AG10803 (cell line): ENCODE measurements around the gene HSD17B8.

Source experiments
- DNase-seq: peaks from one replicate; pipeline ENCODE4 v3.0.0; 2010; ENCODE audit warnings: low read depth
- H3K4me3 ChIP-seq: 2 replicates; pipeline ENCODE4 v1.5.1; 2011; ENCODE audit warnings: mild to moderate bottlenecking, low read length, control low read depth
- TF ChIP-seq, protein P1 (sequence below): conservative IDR thresholded peaks from 2 replicates; pipeline ENCODE4 v1.5.1; 2011; ENCODE audit warnings: mild to moderate bottlenecking, low read length, control low read depth, inconsistent platforms

HSD17B8 gene

DNA sequence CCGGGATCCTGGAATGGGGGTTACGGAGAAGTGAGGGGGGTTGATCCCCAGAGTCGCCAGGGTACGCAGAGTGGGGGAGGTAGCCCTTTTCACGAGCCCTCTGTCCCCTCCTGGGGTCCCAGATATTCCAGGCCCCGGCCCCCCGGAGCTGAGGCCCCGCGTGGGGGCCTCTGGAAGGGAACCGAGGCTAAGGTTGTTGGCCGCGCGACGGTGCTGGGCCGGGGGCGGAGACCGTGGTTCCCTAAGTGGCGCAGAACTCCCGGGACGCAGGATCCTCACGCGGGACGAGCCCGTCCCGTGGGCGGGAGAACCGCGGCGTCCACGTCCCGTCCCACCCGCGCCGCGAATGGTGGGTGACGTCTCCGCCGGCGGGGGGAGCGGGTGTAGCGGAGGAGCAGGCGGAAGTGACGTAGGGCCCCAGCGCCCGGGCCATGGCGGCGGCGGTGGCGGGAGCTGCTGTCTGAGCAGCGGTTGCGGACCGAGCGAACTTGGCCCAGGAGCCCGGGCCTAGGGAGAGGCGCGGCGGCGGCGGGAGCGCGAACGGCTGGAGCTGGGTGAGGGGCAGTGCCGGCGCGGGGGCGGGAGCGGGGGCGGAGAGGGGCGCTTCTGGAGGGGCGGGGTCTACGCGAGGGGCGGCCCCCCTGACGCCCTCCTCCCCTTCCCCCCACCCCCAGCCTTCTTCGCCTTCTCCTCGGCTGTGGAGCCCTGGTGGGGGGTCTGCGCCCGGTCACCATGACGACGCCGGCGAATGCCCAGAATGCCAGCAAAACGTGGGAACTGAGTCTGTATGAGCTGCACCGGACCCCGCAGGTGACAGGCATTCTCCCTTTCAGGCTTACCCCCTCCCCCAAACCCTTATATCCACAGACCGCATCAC is 3.9 kb downstream of the HSD17B8 start, which contains the start of gene RING1:
RING1 (plus strand) TSS at position 410 of the 877 bp plus-strand sequence; CDS start at position 733, 323 bp downstream.
- peak; percentile 76 for DNase-seq

DNA sequence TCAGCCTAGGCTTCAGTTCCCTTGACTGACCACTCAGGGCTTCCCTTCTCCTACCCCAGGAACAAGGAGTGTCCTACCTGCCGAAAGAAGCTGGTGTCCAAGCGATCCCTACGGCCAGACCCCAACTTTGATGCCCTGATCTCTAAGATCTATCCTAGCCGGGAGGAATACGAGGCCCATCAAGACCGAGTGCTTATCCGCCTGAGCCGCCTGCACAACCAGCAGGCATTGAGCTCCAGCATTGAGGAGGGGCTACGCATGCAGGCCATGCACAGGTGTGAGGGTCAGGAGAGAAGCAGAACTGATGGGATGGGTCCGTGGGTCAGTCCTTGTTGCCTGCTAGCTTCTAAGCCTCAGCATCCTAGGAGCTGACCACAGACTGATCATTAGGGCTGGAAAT is 5.4 kb downstream of the HSD17B8 start:
- TF ChIP-seq, protein P1, sequence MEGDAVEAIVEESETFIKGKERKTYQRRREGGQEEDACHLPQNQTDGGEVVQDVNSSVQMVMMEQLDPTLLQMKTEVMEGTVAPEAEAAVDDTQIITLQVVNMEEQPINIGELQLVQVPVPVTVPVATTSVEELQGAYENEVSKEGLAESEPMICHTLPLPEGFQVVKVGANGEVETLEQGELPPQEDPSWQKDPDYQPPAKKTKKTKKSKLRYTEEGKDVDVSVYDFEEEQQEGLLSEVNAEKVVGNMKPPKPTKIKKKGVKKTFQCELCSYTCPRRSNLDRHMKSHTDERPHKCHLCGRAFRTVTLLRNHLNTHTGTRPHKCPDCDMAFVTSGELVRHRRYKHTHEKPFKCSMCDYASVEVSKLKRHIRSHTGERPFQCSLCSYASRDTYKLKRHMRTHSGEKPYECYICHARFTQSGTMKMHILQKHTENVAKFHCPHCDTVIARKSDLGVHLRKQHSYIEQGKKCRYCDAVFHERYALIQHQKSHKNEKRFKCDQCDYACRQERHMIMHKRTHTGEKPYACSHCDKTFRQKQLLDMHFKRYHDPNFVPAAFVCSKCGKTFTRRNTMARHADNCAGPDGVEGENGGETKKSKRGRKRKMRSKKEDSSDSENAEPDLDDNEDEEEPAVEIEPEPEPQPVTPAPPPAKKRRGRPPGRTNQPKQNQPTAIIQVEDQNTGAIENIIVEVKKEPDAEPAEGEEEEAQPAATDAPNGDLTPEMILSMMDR, result no peak
- no peak for DNase-seq
- H3K4me3 ChIP-seq, result no peak overlapping the region

More for the DNA sequence above, 3.9 kb downstream of the HSD17B8 start, which contains the start of gene RING1:
- TF ChIP-seq, protein P1, result no peak
- H3K4me3 ChIP-seq, result peak within 1 kb of the TSS; percentile 89

DNA sequence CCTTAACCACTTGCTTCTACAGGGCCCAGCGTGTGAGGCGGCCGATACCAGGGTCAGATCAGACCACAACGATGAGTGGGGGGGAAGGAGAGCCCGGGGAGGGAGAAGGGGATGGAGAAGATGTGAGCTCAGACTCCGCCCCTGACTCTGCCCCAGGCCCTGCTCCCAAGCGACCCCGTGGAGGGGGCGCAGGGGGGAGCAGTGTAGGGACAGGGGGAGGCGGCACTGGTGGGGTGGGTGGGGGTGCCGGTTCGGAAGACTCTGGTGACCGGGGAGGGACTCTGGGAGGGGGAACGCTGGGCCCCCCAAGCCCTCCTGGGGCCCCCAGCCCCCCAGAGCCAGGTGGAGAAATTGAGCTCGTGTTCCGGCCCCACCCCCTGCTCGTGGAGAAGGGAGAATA is 6.7 kb downstream of the HSD17B8 start:
- H3K4me3 ChIP-seq, result no peak overlapping the region
- no peak for DNase-seq
- TF ChIP-seq, protein P1, result no peak

DNA sequence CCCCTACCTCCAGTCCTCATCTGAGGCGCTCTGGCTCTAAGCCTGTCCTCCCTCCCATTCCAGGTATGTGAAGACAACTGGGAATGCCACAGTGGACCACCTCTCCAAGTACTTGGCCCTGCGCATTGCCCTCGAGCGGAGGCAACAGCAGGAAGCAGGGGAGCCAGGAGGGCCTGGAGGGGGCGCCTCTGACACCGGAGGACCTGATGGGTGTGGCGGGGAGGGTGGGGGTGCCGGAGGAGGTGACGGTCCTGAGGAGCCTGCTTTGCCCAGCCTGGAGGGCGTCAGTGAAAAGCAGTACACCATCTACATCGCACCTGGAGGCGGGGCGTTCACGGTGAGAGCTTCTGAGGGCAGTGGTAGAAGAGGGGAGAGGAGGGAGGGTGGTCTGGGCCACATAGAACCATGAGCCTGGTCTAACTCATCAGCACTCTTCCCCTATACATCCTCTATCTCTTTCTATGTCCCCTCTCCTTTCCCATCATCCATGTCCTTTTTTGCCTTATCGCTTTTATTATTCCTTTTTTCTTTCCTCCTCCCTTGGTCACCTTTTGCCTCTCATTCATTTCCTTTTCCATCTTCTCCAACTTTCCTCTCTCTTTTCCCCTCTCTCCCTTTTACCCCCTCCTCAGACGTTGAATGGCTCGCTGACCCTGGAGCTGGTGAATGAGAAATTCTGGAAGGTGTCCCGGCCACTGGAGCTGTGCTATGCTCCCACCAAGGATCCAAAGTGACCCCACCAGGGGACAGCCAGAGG is 7.4 kb downstream of the HSD17B8 start:
- TF ChIP-seq, protein P1, result no peak
- no peak overlapping the region for H3K4me3 ChIP-seq
- DNase-seq, result no peak

DNA sequence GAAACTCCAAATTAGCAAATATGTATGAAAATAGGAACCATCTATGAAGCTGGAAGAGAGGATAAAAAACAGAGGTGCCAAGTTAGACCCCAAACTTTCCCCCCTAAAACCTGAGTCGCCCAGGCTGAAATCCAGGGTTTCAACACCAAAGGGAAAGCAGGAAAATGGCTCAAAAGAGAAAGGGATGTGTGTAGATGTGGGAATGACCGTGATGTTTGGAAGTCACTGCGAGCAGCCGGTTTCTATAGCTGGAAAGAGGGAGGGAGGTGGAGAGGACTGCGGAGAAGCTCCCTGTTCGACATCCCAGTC is 8.4 kb downstream of the HSD17B8 start:
- H3K4me3 ChIP-seq, result peak overlapping the region; percentile 68
- TF ChIP-seq, protein P1, result no peak
- DNase-seq, result peak; percentile 16

DNA sequence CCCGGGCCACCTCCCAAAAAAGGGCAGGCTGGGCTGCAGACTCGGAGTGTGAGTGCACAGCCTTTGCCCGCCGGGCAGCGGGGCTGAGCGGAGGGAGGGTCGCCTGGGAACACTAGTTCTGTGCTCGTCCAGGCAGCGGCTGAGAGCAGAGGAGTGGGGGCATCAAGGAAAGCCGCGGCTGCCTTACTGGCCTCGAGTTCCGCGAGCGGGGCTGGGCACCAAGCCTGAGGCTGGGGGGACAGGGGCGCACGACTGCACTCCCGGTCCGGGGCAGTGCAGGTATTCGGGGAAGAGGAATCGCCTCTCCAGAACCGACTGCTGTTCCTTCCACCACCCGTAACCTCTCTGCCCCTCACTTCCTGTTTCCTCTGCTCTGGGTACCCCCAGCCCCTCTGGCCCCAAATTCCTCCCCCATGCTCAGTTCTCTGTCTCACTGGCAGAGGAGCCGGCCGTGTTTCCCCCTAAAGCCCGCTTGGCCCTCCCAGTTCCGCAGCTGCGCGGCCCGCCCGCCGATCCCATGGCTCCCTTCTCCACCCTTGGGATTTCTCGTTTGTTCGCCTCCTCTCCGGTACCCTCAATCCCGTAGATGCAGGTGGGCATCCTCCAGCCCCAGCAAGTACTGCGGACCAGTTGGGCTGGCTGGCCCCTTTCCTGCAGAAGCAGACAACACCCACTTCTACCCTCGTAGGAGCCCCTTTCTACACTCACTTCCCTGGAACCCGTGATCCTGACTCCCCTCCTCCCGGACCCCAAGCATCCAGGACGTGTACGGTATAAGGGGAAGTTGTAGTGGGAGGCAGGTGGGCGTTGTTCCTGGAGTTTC is 8.9 kb downstream of the HSD17B8 start:
- peak overlapping the region; percentile 68 for H3K4me3 ChIP-seq
- DNase-seq, result no peak
- TF ChIP-seq, protein P1, result no peak
